Psoas muscle (tissue), 8 donors: ENCODE measurements around the gene COLEC11. TPM values are rescaled to one million over a fixed set of nuclear protein-coding genes. Genes with fewer than 3 reads are reported as not detected.

Experiments used
- ATAC-seq, 4 donors: fragments of 200-7000 bp; cut with Tn5 transposase; one replicate each; pipeline ENCODE4 v1.9.1; 2020; ENCODE audit warnings: moderate library complexity in 3 of 4, mild to moderate bottlenecking in 2 of 4
- DNase-seq, 2 donors: peaks; one replicate each; pipeline ENCODE4 v3.0.0-alpha.2; 2020
- H3K27ac ChIP-seq: fragments of 200-600 bp; one replicate; pipeline ENCODE4 v1.8.0; 2022
- H3K27me3 ChIP-seq, 3 donors: fragments of 200-600 bp in 1 of 3; one replicate each; pipeline versions ENCODE4 v1.6.1 to v1.8.0; 2013 to 2022; ENCODE audit warnings: low read length in 2 of 3, mild to moderate bottlenecking in 2 of 3, moderate library complexity in 1 of 3; ENCODE audit not compliant: insufficient read depth in 3 of 3
- H3K36me3 ChIP-seq, 2 donors: fragments of 200-600 bp in 1 of 2; one replicate each; pipeline versions ENCODE4 v1.6.1 to v1.8.0; 2013 to 2022; ENCODE audit warnings: low read depth in 1 of 2, mild to moderate bottlenecking in 1 of 2, moderate library complexity in 1 of 2; ENCODE audit not compliant: insufficient read depth in 1 of 2
- H3K4me1 ChIP-seq: fragments of 200-600 bp; one replicate; pipeline ENCODE4 v1.8.0; 2022
- H3K4me3 ChIP-seq: fragments of 200-600 bp; one replicate; pipeline ENCODE4 v1.8.0; 2022; ENCODE audit warnings: mild to moderate bottlenecking
- H3K9me3 ChIP-seq: fragments of 200-600 bp; one replicate; pipeline ENCODE4 v1.8.0; 2022
- WGBS, 3 donors: extraction: QIAGEN DNeasy Blood & Tissue Kit; methylation state at CpG; one replicate each; pipeline versions ENCODE4 v1.1.6 to v1.1.7; 2013; 5-methylcytosine and 5-hydroxymethylcytosine counted together
- intact Hi-C, 2 donors: fragments of 100-400 bp; cut with DNase I; formaldehyde crosslinking; loops; one replicate each; pipeline versions ENCODE4 v1.11.0 to v1.14.2; 2022
- polyA plus RNA-seq, 3 donors: library from polyadenylated mRNA; stranded (reverse); fragments of 200-250 nt; gene quantifications; one replicate each; pipeline ENCODE4 v1.2.3, GENCODE V29; 2013
- total RNA-seq, 4 donors: library from RNA; stranded (reverse); fragmentation: NEBNext Ultra II Directional in 2 of 4; extraction: Animal tissue kit (Norgen Biotek cat#: 25700) in 2 of 4; gene quantifications; one replicate each; pipeline versions ENCODE4 v1.2.1 to v1.2.4, GENCODE V29; 2021 to 2023
- TF ChIP-seq, protein P1 (sequence below): fragments of 200-600 bp; IDR thresholded peaks from one replicate; pipeline ENCODE4 v1.8.0; 2022; ENCODE audit warnings: antibody characterized with exemption
- donor health status: healthy with polysubstance abuse.
- donor health status: DM: no; HTN: no; CAD: no; lungs with moderate emphysema.
- donor health status: Bipolar disorder and iron deficiency.
- donor health status: healthy.
- donor health status: DM: yes; HTN: yes; CAD: no.
- donor health status: DM: no; HTN: no; CAD: no.
- donor health status: DM: no; HTN: no; CAD: no.
- donor health status: DM: yes; HTN: yes; CAD: no.

COLEC11 gene
- total and polyA plus RNA-seq, 7 donors, result 0.22 to 1.0 (median 0.38) TPM; not detected in 1

DNA sequence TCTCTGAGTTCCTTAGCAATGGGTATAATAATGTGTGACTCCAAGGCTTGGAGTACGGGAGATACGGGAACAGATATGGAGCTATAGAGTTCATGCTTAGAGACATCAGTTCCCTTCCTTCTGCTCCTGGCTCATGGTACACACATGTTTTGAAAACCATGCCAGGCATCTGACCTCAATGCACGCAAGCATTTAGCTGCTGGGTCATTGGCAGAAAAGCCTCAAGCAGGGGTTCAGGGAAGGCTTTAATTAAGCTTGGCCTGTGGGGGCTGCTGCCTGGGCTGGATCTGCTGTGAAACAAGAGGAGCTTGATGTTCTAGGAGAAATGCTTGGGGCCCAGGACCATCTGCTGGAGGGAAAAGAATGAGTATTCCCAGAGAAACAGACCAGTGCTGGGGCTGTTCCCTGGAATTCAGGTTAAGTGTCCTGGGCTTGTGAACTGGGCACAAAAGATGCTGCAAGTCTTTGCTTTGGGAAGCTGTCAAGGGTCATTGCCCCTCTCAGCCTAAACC, 66.3 kb downstream of the COLEC11 start:
- H3K27me3 ChIP-seq, result no peaks in the 10 kb centered on the region
- H3K9me3 ChIP-seq, result no peaks in the 10 kb centered on the region
- DNase-seq (no peak), ATAC-seq (no peak)
- H3K27ac ChIP-seq, result no peak overlapping the region
- 82 to 94% (median 86%) methylated on average over 3 of the region's 3 CpGs for WGBS, 3 donors
- no peaks in the 10 kb centered on the region for H3K4me1 ChIP-seq
- H3K36me3 ChIP-seq, result no peaks in the 10 kb centered on the region
- no peak overlapping the region for H3K4me3 ChIP-seq
- TF ChIP-seq, protein P1, sequence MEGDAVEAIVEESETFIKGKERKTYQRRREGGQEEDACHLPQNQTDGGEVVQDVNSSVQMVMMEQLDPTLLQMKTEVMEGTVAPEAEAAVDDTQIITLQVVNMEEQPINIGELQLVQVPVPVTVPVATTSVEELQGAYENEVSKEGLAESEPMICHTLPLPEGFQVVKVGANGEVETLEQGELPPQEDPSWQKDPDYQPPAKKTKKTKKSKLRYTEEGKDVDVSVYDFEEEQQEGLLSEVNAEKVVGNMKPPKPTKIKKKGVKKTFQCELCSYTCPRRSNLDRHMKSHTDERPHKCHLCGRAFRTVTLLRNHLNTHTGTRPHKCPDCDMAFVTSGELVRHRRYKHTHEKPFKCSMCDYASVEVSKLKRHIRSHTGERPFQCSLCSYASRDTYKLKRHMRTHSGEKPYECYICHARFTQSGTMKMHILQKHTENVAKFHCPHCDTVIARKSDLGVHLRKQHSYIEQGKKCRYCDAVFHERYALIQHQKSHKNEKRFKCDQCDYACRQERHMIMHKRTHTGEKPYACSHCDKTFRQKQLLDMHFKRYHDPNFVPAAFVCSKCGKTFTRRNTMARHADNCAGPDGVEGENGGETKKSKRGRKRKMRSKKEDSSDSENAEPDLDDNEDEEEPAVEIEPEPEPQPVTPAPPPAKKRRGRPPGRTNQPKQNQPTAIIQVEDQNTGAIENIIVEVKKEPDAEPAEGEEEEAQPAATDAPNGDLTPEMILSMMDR, result no peak
- intact Hi-C loops, result no loop called here

DNA sequence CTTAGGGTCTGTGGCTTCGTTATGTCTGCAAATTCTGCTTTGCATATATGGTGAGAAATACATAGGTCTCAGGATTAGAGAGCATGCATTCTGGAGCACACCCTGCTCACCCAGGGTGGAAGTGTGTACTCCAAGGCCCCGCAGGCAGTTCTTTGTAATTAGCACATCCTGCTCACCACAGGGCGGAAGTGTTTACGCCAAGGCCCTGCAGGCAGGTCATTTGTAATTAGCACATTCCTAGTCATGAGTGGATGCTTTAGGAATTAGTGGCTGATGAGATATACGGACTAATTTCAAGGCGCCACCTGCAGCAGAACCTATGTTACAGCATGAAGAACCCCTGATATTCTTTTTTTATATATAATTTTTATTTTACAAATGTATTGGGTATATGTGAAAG, 67.3 kb downstream of the COLEC11 start:
- no peak overlapping the region for H3K4me3 ChIP-seq
- DNase-seq, result no peak
- H3K9me3 ChIP-seq, result no peaks in the 10 kb centered on the region
- WGBS, 3 donors, result 81 to 92% (median 92%) methylated on average over 6 of the region's 6 CpGs
- H3K27ac ChIP-seq, result no peak overlapping the region
- no peak for ATAC-seq
- intact Hi-C loops, result no loop called here
- no peaks in the 10 kb centered on the region for H3K4me1 ChIP-seq
- no peaks in the 10 kb centered on the region for H3K27me3 ChIP-seq
- TF ChIP-seq, protein P1, result no peak
- H3K36me3 ChIP-seq, result no peaks in the 10 kb centered on the region

DNA sequence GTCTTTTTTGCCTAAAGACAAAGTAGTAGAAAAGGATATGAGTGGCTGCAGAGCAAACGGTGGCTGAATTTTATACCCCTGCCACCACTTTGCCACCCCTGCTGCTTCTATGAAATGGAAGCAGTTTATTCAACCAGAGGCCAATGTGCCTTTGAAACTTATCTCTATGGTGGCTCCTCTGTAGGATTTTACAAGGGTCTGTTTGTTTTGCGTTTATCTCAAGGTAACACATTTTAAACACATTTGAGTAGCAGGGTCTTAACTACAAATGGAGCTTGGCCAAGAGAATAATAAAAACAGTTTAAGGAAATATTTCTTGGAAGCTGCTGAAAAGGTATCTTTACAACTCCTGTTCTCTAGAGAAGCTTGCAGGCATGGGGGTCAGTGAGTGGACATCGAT, 69.2 kb downstream of the COLEC11 start:
- H3K9me3 ChIP-seq, result no peaks in the 10 kb centered on the region
- 50 to 67% (median 60%) methylated on average over 3 of the region's 3 CpGs for WGBS, 3 donors
- H3K4me1 ChIP-seq, result no peaks in the 10 kb centered on the region
- no peak for ATAC-seq
- no peaks in the 10 kb centered on the region for H3K36me3 ChIP-seq
- no peak overlapping the region for H3K4me3 ChIP-seq
- no peak overlapping the region for H3K27ac ChIP-seq
- TF ChIP-seq, protein P1, result no peak
- no peaks in the 10 kb centered on the region for H3K27me3 ChIP-seq
- no peak for DNase-seq
- intact Hi-C loops, result no loop called here

DNA sequence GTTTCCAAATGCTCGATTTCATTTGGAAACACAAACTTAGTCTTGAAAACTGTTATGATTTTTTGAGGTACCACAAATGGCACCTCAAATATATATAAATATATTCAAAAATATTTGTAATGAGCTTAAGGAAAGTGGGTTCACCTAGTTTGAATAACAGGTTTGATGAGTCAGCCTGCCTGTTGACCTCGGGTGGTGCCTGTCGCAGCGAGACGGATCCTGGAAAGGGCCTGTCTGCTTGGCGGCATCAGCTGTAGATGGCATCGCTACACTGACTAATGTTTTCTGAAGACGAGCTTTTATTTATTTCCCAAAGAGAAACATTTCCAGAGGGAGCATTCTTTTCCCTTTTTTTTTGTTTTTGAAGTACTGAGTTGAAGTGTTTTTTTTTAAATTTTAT, 70.0 kb downstream of the COLEC11 start:
- DNase-seq (no peak), ATAC-seq (no peak)
- intact Hi-C loops, result no loop called here
- WGBS, 3 donors, result 71 to 77% (median 77%) methylated on average over 8 of the region's 8 CpGs
- no peaks in the 10 kb centered on the region for H3K9me3 ChIP-seq
- H3K36me3 ChIP-seq, result no peaks in the 10 kb centered on the region
- no peaks in the 10 kb centered on the region for H3K27me3 ChIP-seq
- no peak overlapping the region for H3K27ac ChIP-seq
- H3K4me1 ChIP-seq, result no peaks in the 10 kb centered on the region
- TF ChIP-seq, protein P1, result no peak
- H3K4me3 ChIP-seq, result no peak overlapping the region

DNA sequence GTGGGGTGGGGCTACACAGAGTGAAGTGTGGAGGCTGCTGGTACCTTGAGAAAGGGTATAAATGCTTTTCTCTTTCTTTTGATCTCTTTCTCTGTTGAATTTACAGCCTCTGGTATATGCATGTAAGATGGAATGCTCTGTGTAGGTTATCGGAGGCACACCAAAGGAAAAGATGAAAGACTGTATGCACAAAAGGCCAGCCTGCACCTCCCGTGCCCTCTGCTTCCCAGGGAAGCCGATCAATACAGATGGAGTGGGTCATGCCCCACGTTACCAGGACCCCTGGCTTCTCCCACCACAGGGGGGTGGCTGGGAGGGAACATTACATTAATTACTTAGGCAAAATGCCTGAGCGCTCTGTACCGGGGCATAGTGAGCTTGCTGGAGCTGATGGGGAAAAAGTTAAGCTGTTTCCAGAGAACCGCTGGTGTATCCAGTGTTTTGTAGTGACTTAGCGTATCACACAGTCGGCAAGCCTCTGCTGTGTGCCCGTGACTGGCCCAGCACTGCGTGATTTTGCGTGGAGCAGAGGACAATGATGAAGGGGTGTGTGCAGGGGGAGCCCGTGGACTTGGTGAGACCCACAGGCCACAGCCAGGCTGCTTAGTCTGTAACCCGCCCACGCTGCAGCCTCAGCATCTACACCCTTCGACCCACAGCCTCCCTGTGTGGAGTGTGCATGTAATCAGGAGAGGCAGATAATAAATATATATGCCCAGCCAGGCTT, 71.1 kb downstream of the COLEC11 start:
- no peak for ATAC-seq
- peaks cover 0 to 2% (median 0%) of the 10 kb centered on the region in 3 donors for H3K27me3 ChIP-seq

More for the DNA sequence above, 71.1 kb downstream of the COLEC11 start:
- H3K9me3 ChIP-seq, result no peaks in the 10 kb centered on the region
- WGBS, 3 donors, result 84 to 87% (median 85%) methylated on average over 16 of the region's 16 CpGs
- intact Hi-C loops, result no loop called here
- H3K4me1 ChIP-seq, result no peaks in the 10 kb centered on the region
- H3K36me3 ChIP-seq, result no peaks in the 10 kb centered on the region
- DNase-seq, result no peak
- TF ChIP-seq, protein P1, result no peak
- H3K27ac ChIP-seq, result no peak overlapping the region
- H3K4me3 ChIP-seq, result no peak overlapping the region
